Right lobe of liver (tissue), 6 donors: ENCODE results near the gene ACSL1. TPM values are rescaled to one million over a fixed set of nuclear protein-coding genes. Genes with fewer than 3 reads are reported as not detected.

Source experiments
- ATAC-seq, 4 donors: fragments of 200-7000 bp; cut with Tn5 transposase; one replicate each; pipeline ENCODE4 v1.9.1; 2020; ENCODE audit warnings: mild to moderate bottlenecking in 4 of 4, moderate library complexity in 4 of 4
- DNase-seq, 3 donors: peaks; one replicate each; pipeline ENCODE4 v3.0.0-alpha.2; 2020
- H3K27ac ChIP-seq, 3 donors: fragments of 200-600 bp; one replicate each; pipeline ENCODE4 v1.8.0; 2022
- H3K27me3 ChIP-seq, 2 donors: fragments of 200-600 bp; one replicate each; pipeline ENCODE4 v1.8.0; 2022
- H3K36me3 ChIP-seq, 4 donors: fragments of 200-600 bp; sonication (generic) in 1 of 4; one replicate each; pipeline versions ENCODE4 v1.5.1 to v1.8.0; 2017 to 2022; ENCODE audit warnings: control low read depth in 1 of 4
- H3K4me1 ChIP-seq, 4 donors: fragments of 200-600 bp; sonication (generic) in 1 of 4; one replicate each; pipeline versions ENCODE4 v1.5.1 to v1.8.0; 2017 to 2022; ENCODE audit warnings: control low read depth in 1 of 4
- H3K4me3 ChIP-seq, 3 donors: fragments of 200-600 bp; one replicate each; pipeline ENCODE4 v1.8.0; 2022
- H3K9me3 ChIP-seq, 4 donors: fragments of 200-600 bp; sonication (generic) in 1 of 4; one replicate each; pipeline versions ENCODE4 v1.5.1 to v1.8.0; 2017 to 2022; ENCODE audit warnings: control low read depth in 1 of 4
- POLR2A ChIP-seq: fragments of 450-650 bp; IDR thresholded peaks from one replicate; pipeline ENCODE4 v1.6.1; 2017; ENCODE audit warnings: antibody characterized with exemption, mild to moderate bottlenecking
- WGBS: methylation state at CpG from one replicate; pipeline ENCODE4 v1.1.6; 2018; ENCODE audit warnings: low coverage, low lambda C conversion rate; ENCODE audit not compliant: insufficient coverage; ENCODE audit errors: missing lambda C conversion rate; 5-methylcytosine and 5-hydroxymethylcytosine counted together
- intact Hi-C, 2 donors: fragments of 100-400 bp; cut with DNase I; formaldehyde crosslinking; loops; one replicate each; pipeline versions ENCODE4 v1.11.2 to v1.14.1; 2022
- long read RNA-seq: library from polyadenylated mRNA; unstranded; transcript quantifications from one replicate; pipeline ENCODE4 v2.0.0, GENCODE V29; 2019
- total RNA-seq, 6 experiments: library from RNA; depleted of rRNA in 2 of 6; stranded (reverse); fragments of >200 nt in 2 of 6; fragmentation: NEBNext Ultra II Directional in 3 of 6; extraction: Animal tissue kit (Norgen Biotek cat#: 25700) in 3 of 6; gene quantifications; one replicate each; pipeline versions ENCODE4 v1.1.0 to v1.2.4, GENCODE V29; 2016 to 2023
- TF ChIP-seq, protein P1 (sequence below), 4 donors: fragments of 200-600 bp in 3 of 4; fragments of 450-650 bp in 1 of 4; IDR thresholded peaks; one replicate each; pipeline versions ENCODE4 v1.5.1 to v1.8.0; 2016 to 2022; ENCODE audit warnings: antibody characterized with exemption in 4 of 4, mild to moderate bottlenecking in 2 of 4
- donor health status: DM: no; HTN: yes; CAD: no.
- donor health status: DM: no; HTN: no; CAD: no.
- donor health status: DM: no; HTN: no; CAD: no.
- donor health status: DM: no; HTN: yes; CAD: no.
- donor health status: DM: no; HTN: yes; CAD: no.

Gene ACSL1, protein sequence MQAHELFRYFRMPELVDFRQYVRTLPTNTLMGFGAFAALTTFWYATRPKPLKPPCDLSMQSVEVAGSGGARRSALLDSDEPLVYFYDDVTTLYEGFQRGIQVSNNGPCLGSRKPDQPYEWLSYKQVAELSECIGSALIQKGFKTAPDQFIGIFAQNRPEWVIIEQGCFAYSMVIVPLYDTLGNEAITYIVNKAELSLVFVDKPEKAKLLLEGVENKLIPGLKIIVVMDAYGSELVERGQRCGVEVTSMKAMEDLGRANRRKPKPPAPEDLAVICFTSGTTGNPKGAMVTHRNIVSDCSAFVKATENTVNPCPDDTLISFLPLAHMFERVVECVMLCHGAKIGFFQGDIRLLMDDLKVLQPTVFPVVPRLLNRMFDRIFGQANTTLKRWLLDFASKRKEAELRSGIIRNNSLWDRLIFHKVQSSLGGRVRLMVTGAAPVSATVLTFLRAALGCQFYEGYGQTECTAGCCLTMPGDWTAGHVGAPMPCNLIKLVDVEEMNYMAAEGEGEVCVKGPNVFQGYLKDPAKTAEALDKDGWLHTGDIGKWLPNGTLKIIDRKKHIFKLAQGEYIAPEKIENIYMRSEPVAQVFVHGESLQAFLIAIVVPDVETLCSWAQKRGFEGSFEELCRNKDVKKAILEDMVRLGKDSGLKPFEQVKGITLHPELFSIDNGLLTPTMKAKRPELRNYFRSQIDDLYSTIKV
- 1,000 to 10,000 TPM in 1 of 6 experiments, 100 to 1,000 TPM in 5; 544 to 1,154 (median 743) TPM for total RNA-seq
- long read RNA-seq, transcript ACSL1-201 (21 exons, 3,832 nt) = major isoform, 31 of 137 reads
- long read RNA-seq, partial matches to known transcripts = 32 of 137 reads
- long read RNA-seq, other reads (novel, unspliced or antisense) = 67 of 137 reads

DNA sequence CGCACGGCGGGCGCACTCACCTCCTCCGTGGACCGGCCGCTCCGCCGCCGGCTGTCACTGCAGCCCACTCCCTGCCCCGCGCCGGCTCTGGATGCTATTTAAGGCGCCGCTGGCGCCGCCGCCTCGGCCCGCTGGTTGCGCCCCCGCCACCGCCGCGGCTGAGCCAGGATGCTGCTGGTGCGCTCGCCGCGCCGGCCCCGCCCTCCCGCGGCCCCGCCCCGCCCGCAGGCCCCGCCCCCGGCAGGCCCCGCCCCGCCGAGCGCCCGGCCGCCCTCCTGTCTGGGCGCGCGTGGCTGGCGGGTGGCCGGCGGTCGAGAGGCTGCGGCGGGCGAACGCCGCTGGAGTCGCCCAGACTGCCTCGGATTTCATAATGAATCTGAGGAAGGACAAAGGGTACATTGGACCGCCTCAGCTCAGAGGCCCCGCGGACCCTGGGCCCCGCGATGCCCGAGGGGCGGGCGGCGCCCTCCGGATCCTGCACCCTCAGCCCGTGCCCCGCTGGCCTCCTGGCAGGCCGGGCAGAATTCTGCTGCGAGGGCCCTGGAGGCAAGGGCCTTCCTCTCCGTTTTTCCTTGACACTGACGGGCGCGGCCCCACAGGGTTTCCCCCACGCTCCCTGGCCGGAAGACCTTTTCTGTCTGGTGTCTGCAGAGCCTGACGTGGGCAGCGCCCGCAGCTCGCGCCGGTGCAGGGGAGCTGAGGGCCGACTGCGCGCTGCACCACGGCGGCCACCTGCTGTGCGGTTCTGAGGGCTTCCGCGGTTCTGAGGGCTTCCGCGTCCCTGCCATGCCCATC is at the start of gene ACSL1:
Gene ACSL1 (minus strand): TSS at position 73 of the 795 bp plus-strand sequence. CDS start 22,454 bp downstream, outside the sequence.
- peaks cover 0 to 29% (median 2%) of the 10 kb centered on the region in 4 donors for H3K4me1 ChIP-seq
- 0% methylated on average over 10 of the region's 94 CpGs for WGBS

DNA sequence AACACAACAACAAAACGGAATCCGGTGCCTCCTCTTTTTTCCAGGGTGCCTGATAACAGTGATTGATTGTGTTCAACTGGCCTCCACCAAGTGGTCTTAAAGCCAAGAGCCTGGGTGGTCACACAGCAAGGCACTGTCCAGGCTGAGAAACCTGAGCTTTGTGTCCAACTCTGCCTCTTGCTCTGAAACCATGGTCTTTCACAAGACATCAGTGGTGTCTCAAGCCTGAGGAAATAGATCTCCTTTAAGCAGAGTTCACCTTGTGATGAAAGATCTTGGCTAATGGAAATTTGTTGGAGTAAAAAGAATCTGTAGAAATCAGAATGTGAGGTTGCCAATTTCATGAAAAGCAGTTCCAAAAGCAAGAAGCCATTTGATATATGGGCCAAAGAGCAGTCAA is 47.3 kb upstream of the ACSL1 start:
- H3K4me1 ChIP-seq = no peaks in the 10 kb centered on the region
- H3K27me3 ChIP-seq = no peaks in the 10 kb centered on the region
- intact Hi-C loops = no loop called here
- H3K36me3 ChIP-seq = no peaks in the 10 kb centered on the region
- TF ChIP-seq, protein P1, sequence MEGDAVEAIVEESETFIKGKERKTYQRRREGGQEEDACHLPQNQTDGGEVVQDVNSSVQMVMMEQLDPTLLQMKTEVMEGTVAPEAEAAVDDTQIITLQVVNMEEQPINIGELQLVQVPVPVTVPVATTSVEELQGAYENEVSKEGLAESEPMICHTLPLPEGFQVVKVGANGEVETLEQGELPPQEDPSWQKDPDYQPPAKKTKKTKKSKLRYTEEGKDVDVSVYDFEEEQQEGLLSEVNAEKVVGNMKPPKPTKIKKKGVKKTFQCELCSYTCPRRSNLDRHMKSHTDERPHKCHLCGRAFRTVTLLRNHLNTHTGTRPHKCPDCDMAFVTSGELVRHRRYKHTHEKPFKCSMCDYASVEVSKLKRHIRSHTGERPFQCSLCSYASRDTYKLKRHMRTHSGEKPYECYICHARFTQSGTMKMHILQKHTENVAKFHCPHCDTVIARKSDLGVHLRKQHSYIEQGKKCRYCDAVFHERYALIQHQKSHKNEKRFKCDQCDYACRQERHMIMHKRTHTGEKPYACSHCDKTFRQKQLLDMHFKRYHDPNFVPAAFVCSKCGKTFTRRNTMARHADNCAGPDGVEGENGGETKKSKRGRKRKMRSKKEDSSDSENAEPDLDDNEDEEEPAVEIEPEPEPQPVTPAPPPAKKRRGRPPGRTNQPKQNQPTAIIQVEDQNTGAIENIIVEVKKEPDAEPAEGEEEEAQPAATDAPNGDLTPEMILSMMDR (IDR thresholded peaks at IDR 0.05) = no peak
- no peak for TF ChIP-seq POLR2A
- no peak for DNase-seq
- no peaks in the 10 kb centered on the region for H3K9me3 ChIP-seq
- whole genome bisulfite sequencing = 91% methylated on average over 2 of the region's 2 CpGs
- H3K27ac ChIP-seq = no peak overlapping the region
- no peak overlapping the region for H3K4me3 ChIP-seq
- no peak for ATAC-seq

More for the DNA sequence above, at the start of gene ACSL1:
- peak; percentile 88 to 94 (median 92) for DNase-seq
- peak; percentile 69 to 85 (median 77) for ATAC-seq
- no peaks in the 10 kb centered on the region for H3K27me3 ChIP-seq
- H3K27ac ChIP-seq = peak within 1 kb of the TSS; percentile 89 to 99 (median 95)
- H3K4me3 ChIP-seq = peak within 1 kb of the TSS; percentile 60 to 83 (median 76)
- H3K9me3 ChIP-seq = no peaks in the 10 kb centered on the region
- intact Hi-C loops = no loop called here
- H3K36me3 ChIP-seq = peaks cover 0 to 4% (median 0%) of the 10 kb centered on the region in 4 donors
- TF ChIP-seq, protein P1 (IDR thresholded peaks at IDR 0.05) = peak in 1 of 4 donors; percentile 15
- peak; percentile 98 for TF ChIP-seq POLR2A

GRCh38 chr4:184870718-184871117 is 45.0 kb upstream of the ACSL1 start:
- Histone ChIP-seq H3K27me3 (no peaks in the 10 kb centered on the region), H3K36me3 (no peaks in the 10 kb centered on the region), H3K9me3 (no peaks in the 10 kb centered on the region), H3K27ac (no peak overlapping the region), H3K4me1 (no peaks in the 10 kb centered on the region), H3K4me3 (no peak overlapping the region)
- intact Hi-C loops = no loop called here
- DNase-seq (no peak), ATAC-seq (no peak)
- no peak for TF ChIP-seq POLR2A
- TF ChIP-seq, protein P1 (IDR thresholded peaks at IDR 0.05) = no peak
- WGBS = 47% methylated on average over 3 of the region's 4 CpGs

DNA sequence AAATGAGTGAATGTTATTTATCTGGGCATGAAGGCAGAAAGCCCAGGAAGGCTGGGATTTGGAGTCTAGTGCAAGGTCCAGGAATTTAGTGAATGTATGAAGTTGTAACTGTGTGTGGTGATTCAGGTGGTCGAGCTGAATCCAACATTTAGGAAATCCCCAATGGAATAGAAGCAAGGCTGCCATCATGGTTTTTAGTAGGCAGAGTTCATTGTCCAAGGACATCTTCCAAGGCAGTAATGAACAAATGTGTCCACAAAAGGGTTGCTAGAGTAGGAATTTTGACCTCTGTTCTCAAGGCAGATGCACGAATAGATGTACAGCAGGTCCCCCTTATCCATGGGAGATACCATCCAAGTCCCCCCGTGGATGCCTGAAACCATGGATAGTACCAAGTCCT is 42.9 kb upstream of the ACSL1 start:
- 82% methylated on average over 3 of the region's 3 CpGs for WGBS
- DNase-seq (no peak), ATAC-seq (no peak)
- Histone ChIP-seq H3K4me1 (no peaks in the 10 kb centered on the region), H3K9me3 (no peaks in the 10 kb centered on the region), H3K27ac (no peak overlapping the region), H3K27me3 (no peaks in the 10 kb centered on the region), H3K4me3 (no peak overlapping the region), H3K36me3 (no peaks in the 10 kb centered on the region)
- no peak for TF ChIP-seq POLR2A
- TF ChIP-seq, protein P1 (IDR thresholded peaks at IDR 0.05) = no peak
- intact Hi-C loops = no loop called here
